G401 (cell line): ENCODE results near the gene PSMD6. TPM values are rescaled to one million over a fixed set of nuclear protein-coding genes. Genes with fewer than 3 reads are reported as not detected.

Experiments
- DNase-seq: peaks from one replicate; pipeline ENCODE4 v3.0.0-alpha.2; 2015; ENCODE audit warnings: low spot score
- in situ Hi-C: cut with HindIII; loops from 2 replicates; pipeline ENCODE4 v1.10.0; 2016; ENCODE audit warnings: low sequenced_read_pairs, mixed read lengths
- total RNA-seq: library from RNA; depleted of rRNA; stranded (reverse); fragments of >200 nt; shearing (Covaris generic); gene quantifications from 2 replicates; pipeline ENCODE4 v1.2.3, GENCODE V29; 2014

Gene PSMD6
- total RNA-seq, 1 experiment from 2014 or later = 121 TPM

GRCh38 chr3:63986831-63987230 is 36.5 kb downstream of the PSMD6 start:
- in situ Hi-C loops = no loop called here
- DNase-seq = no peak

DNA sequence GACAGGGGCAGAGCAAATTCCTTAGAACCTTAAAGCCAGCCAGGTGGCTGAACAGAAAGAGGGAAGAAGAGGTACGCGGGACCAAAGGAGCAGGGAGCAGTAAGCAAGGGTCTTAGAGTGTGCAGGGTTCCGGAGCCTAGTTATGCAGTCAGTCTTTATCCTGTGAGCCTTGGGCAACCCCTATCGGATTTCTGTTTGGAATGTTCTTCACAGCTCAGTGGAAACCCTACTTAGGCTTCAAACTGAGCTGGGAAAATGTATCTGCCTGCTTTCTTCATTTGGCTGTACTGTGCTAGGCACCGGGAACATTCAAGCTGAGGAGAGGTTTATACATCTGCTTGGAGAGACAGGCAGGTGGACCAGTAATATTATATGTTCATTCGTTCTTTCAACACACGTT is 37.1 kb downstream of the PSMD6 start:
- in situ Hi-C loops = no loop called here
- DNase-seq = no peak

- DNase-seq = no peak
- in situ Hi-C loops = no loop called here
These were observed 38.9 kb downstream of the PSMD6 start for GRCh38 chr3:63984391-63984790.

DNA sequence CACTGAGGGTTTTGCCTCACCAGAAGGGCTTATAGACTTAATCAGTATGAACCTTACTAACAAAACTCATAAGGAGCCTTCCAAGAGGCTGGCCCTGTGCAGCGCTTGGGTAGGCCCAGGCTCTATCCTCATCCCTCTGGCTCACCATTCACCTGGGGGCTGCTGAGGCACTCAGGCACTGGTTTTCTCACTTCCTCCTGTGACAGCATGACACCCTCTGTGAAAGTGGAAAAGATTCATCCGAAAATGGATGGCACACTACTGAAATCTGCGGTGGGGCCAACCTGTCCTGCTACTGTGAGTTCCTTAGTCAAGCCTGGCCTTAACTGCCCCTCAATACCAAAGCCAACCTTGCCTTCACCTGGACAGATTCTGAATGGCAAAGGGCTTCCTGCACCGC is 41.3 kb downstream of the PSMD6 start:
- DNase-seq = no peak
- in situ Hi-C loops = no loop called here

- in situ Hi-C loops = no loop called here
- DNase-seq = no peak
These were observed 42.3 kb downstream of the PSMD6 start for GRCh38 chr3:63980830-63981498.

- in situ Hi-C loops = no loop called here
- DNase-seq = no peak
These were observed 43.3 kb downstream of the PSMD6 start for GRCh38 chr3:63980019-63980418.

GRCh38 chr3:63979093-63979885 is 44.0 kb downstream of the PSMD6 start:
- DNase-seq = peak; percentile 73
- in situ Hi-C loops = no loop called here

DNA sequence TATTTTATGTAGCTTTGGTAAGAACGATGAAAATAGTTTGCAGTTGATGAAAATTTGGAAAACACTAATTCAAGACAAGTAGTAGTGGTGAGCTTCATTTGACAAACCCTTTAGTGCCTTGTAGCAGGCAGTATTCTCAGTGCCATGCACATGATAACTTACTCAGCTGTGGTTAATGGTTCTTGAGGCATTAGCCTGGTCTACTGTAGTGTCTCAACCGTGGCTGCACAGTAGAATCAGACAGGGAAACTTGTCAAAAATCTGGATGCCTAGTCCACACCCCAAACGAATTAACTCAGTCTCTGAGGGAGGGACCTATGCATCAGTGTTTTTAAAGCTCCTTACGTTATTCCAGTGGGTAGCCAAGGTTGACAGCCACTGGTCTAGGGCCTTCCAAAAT is 45.4 kb downstream of the PSMD6 start:
- DNase-seq = no peak
- in situ Hi-C loops = no loop called here

DNA sequence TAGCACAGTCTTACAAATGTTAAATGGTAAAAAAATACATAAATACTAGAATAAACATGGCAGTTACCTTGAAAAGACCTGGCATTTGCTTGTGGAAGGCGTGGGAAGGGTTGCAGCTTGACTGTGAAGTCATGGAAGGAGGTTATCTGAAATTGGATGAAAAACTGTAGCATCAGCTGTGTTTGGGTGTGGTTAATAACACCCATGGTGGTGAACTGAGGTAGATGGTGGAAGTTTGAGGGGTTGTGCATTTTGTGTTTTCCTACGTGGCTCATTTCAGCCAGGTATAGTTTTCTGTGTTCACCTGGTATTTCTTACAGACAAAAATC is 46.5 kb downstream of the PSMD6 start:
- DNase-seq = no peak
- in situ Hi-C loops = no loop called here

GRCh38 chr3:63976161-63976871 is 47.0 kb downstream of the PSMD6 start:
- in situ Hi-C loops = no loop called here
- no peak for DNase-seq

DNA sequence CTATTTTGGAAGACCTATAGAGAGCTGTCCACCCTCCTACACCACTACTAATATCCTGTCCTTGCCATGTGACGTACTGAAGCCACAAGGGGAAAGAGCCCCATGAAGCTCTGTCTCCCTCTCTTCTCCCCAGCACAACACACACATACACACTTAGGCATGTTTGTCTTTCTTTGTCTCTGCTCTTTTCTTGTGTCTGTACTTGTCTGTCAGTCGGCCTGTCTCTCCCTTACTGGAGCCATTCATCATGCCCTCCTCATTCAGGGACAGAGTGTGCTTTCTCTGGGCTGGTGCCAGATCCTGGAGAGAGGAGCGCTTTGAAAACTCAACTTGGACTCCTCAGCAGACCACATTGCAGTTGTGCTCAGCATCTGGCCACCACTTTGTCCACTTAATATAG is 47.6 kb downstream of the PSMD6 start:
- in situ Hi-C loops = no loop called here
- DNase-seq = peak; percentile 54

- in situ Hi-C loops = no loop called here
- no peak for DNase-seq
These were observed 48.8 kb downstream of the PSMD6 start for GRCh38 chr3:63974451-63974850.

DNA sequence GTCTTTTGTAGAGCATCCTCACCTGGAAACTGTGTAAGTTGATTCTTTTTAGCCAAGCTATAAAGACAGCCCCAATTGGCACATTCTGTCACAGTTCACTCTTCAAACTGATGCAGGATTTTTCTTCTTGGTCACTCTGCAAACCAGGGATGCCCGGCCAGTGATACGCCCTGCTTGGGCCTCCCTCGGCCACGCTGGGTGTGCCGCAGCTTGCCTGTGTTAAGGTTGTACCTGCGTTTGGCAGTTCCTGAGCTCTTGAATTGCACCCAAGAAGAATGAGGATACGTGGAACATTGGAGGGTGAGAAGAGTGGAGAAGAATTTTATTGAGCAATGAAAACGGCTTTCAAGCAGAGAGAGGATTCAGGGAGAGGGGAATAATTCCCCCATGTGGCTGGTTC is 49.9 kb downstream of the PSMD6 start:
- DNase-seq = no peak
- in situ Hi-C loops = no loop called here

DNA sequence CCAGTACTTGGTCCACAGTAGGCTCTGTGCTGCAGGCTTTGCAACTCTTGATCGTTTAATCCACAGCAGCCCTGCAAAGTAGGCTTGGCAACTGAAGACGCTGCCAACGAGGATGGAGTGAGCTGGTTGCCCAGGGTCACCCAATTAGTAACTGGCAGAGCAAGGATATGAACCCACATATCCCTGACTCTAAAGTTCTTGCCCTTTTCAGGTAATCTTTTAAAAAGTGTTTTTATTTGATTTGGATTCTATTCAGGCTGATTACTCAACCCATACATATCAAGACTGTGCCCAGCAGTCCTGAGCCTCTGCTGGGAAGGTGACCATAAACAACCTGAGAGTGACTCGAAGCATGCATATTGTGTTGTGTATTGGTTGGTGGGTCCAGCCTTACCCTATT is 50.3 kb downstream of the PSMD6 start:
- in situ Hi-C loops = no loop called here
- DNase-seq = no peak

GRCh38 chr3:63972196-63972595 is 51.1 kb downstream of the PSMD6 start:
- in situ Hi-C loops = no loop called here

GRCh38 chr3:63970631-63971475 is 52.4 kb downstream of the PSMD6 start:
- in situ Hi-C loops = no loop called here
- peak; percentile 64 for DNase-seq

More at GRCh38 chr3:63972196-63972595, 51.1 kb downstream of the PSMD6 start:
- no peak for DNase-seq

- in situ Hi-C loops = no loop called here
- peak; percentile 56 for DNase-seq
These were observed 53.4 kb downstream of the PSMD6 start for GRCh38 chr3:63969876-63970275.

DNA sequence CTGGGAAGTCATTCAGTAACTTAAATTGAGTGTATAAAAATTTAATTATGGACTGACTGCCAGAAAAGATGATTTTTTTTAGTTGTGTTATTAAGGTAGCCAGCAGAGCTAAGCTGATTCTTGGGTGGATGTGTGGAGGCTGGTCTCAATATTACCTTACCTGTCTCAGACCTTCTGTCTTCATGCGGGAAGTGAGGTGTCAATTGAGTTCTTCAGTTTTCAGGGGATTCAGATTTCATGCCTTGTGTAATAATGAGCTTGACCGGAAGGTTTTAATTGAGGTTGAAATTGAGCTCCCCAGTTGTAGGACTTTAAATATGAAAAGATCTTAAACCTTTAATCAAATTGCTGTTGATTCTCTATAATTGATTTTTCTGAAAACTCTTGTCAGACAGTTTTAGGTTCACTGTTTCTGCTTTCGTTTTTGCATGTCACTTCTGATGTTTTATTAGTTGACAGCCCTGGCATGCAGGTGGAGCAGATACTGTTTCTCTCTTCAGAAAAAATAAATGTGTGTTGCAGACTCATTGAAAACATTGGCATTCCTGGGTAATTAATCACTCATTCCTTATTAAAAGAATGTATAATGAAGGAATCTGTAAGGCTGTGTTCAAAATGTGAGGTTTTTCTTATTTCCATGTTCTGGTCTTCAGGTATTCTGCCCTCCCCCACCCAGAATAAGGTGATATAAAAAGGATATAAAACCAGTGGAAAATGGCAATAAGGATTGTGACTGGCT is 54.5 kb downstream of the PSMD6 start:
- DNase-seq = peak; percentile 29
- in situ Hi-C loops = no loop called here
